ENCODE data around the gene AADAT. TPM values are rescaled to one million over a fixed set of nuclear protein-coding genes. Genes with fewer than 3 reads are reported as not detected.

Gene AADAT
- total RNA-seq, 4 donors from 2014 or later = 0.86 to 0.98 (median 0.97) TPM; not detected in 1

GRCh38 chr4:170071196-170071595 lies 18.6 kb downstream of the AADAT start:
- no peaks in the 10 kb centered on the region for H3K4me1 ChIP-seq
- no peak overlapping the region for H3K27ac ChIP-seq
- WGBS = 89% methylated on average over 6 of the region's 6 CpGs
- peaks cover 14% of the 10 kb centered on the region for H3K36me3 ChIP-seq
- no peak overlapping the region for H3K4me3 ChIP-seq
- no peaks in the 10 kb centered on the region for H3K27me3 ChIP-seq
- no peaks in the 10 kb centered on the region for H3K9me3 ChIP-seq
- TF ChIP-seq EP300 (IDR thresholded peaks at IDR 0.05) (no peak), POLR2AphosphoS5 (IDR thresholded peaks at IDR 0.05) (no peak), POLR2A (IDR thresholded peaks at IDR 0.05) (no peak), CTCF (IDR thresholded peaks at IDR 0.05) (no peak)
- DNase-seq (ENCODE audit: low spot score in 2 of 2) = no peak

- peaks cover 14% of the 10 kb centered on the region for H3K36me3 ChIP-seq
- DNase-seq (ENCODE audit: low spot score in 2 of 2) = no peak
- no peaks in the 10 kb centered on the region for H3K9me3 ChIP-seq
- TF ChIP-seq EP300 (IDR thresholded peaks at IDR 0.05) (no peak), POLR2A (IDR thresholded peaks at IDR 0.05) (no peak), POLR2AphosphoS5 (IDR thresholded peaks at IDR 0.05) (no peak), CTCF (IDR thresholded peaks at IDR 0.05) (no peak)
- no peaks in the 10 kb centered on the region for H3K27me3 ChIP-seq
- H3K4me3 ChIP-seq = no peak overlapping the region
- H3K27ac ChIP-seq = no peak overlapping the region
- no peaks in the 10 kb centered on the region for H3K4me1 ChIP-seq
- 89% methylated on average over 8 of the region's 8 CpGs for WGBS
Measured at GRCh38 chr4:170068438-170069128, 21.2 kb downstream of the AADAT start.

GRCh38 chr4:170059421-170059820 lies 30.3 kb downstream of the AADAT start:
- Histone ChIP-seq H3K27me3 (no peaks in the 10 kb centered on the region), H3K4me1 (no peaks in the 10 kb centered on the region), H3K27ac (no peak overlapping the region), H3K9me3 (no peaks in the 10 kb centered on the region), H3K4me3 (no peak overlapping the region), H3K36me3 (peaks cover 2% of the 10 kb centered on the region)
- whole genome bisulfite sequencing = 94% methylated on average over 4 of the region's 4 CpGs
- TF ChIP-seq EP300 (IDR thresholded peaks at IDR 0.05) (no peak), POLR2AphosphoS5 (IDR thresholded peaks at IDR 0.05) (no peak), POLR2A (IDR thresholded peaks at IDR 0.05) (no peak), CTCF (IDR thresholded peaks at IDR 0.05) (no peak)
- DNase-seq (ENCODE audit: low spot score in 2 of 2) = no peak

GRCh38 chr4:170058826-170059225 lies 30.9 kb downstream of the AADAT start:
- DNase-seq (ENCODE audit: low spot score in 2 of 2) = no peak
- TF ChIP-seq EP300 (IDR thresholded peaks at IDR 0.05) (no peak), POLR2AphosphoS5 (IDR thresholded peaks at IDR 0.05) (no peak), CTCF (IDR thresholded peaks at IDR 0.05) (no peak), POLR2A (IDR thresholded peaks at IDR 0.05) (no peak)
- no peak overlapping the region for H3K27ac ChIP-seq
- 70% methylated on average over 2 of the region's 2 CpGs for WGBS
- H3K27me3 ChIP-seq = no peaks in the 10 kb centered on the region
- peaks cover 2% of the 10 kb centered on the region for H3K36me3 ChIP-seq
- no peaks in the 10 kb centered on the region for H3K9me3 ChIP-seq
- no peaks in the 10 kb centered on the region for H3K4me1 ChIP-seq
- H3K4me3 ChIP-seq = no peak overlapping the region

- WGBS = 76% methylated on average over 4 of the region's 4 CpGs
Measured at GRCh38 chr4:170057866-170058265, 31.9 kb downstream of the AADAT start.

More at GRCh38 chr4:170057866-170058265, 31.9 kb downstream of the AADAT start:
- Histone ChIP-seq H3K9me3 (no peaks in the 10 kb centered on the region), H3K27ac (no peak overlapping the region), H3K27me3 (no peaks in the 10 kb centered on the region), H3K36me3 (peaks cover 2% of the 10 kb centered on the region), H3K4me3 (no peak overlapping the region), H3K4me1 (no peaks in the 10 kb centered on the region)
- no peak for DNase-seq (ENCODE audit: low spot score in 2 of 2)
- TF ChIP-seq POLR2AphosphoS5 (IDR thresholded peaks at IDR 0.05) = no peak

Measured in suprapubic skin (tissue), 4 donors.